GM12872 (cell line): ENCODE data around the gene CHRNE.

ENCODE experiments used
- CTCF ChIP-seq: IDR thresholded peaks from 3 replicates; pipeline ENCODE4 v1.5.1; 2011; ENCODE audit warnings: low read depth, mild to moderate bottlenecking, low read length, moderate library complexity; ENCODE audit not compliant: insufficient read depth

The CHRNE gene

GRCh38 chr17:4938688-4939545 lies 36.0 kb upstream of the CHRNE start:
- TF ChIP-seq CTCF, result no peak

DNA sequence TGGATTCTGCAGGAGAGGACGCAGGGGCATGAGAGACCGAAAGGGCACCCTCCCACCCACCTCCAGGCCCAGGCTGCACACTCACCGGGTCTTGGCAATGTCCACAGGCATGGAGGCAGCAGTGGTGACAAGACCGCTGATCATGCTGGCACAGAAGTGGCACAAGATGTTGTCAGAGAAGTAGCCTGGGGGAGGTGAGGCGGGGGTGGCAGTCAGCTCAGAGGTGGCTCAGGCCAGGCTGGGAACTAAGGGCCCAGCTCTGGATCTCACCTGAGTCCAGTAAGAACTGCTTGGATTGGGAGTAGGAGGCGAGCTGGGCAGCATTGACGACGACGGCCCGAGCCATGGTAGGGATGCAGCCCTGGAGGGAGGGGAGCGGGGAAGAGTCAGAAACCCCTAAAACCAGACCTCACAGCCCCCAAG lies 35.2 kb upstream of the CHRNE start:
- no peak for TF ChIP-seq CTCF

GRCh38 chr17:4937553-4937952 lies 34.7 kb upstream of the CHRNE start:
- TF ChIP-seq CTCF, result no peak

DNA sequence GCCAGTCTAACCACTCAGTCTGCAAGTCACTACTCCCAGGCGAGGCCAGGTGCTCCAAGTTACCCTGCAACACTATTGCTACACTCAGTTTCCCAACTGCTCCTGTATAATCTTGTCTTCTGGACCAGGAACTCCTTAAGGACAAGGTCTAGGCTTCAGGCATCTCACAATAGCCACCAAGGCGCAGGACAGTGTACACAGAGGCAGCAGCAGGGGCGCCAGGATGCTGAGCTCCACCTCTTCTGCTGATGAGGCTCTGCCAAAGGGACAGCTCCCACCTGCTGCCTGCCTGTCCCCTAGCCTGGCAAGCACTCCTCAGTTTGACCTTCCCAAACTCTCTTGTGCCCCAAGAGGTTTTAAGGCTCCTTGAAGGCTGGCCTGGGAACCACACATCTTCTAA lies 33.5 kb upstream of the CHRNE start:
- TF ChIP-seq CTCF, result no peak

DNA sequence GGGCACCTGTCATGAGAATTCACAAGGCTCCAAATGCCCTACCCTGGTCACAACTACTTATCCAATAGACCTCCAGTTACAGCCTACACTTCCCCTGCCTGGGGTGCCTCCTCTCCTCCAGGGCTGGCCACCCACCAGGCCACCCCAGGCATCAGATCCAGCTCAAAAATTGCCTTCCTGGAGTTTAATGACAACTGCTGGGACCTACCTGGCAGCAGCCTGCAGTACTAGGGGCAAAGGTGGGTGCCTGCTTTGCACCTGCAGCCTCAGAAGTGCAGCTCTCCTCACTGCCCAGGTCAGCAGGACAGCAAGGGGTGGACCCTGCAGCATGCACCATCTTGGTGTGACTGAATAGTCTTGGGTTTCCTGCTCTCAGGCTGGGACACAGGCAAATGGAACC lies 32.8 kb upstream of the CHRNE start:
- no peak for TF ChIP-seq CTCF

DNA sequence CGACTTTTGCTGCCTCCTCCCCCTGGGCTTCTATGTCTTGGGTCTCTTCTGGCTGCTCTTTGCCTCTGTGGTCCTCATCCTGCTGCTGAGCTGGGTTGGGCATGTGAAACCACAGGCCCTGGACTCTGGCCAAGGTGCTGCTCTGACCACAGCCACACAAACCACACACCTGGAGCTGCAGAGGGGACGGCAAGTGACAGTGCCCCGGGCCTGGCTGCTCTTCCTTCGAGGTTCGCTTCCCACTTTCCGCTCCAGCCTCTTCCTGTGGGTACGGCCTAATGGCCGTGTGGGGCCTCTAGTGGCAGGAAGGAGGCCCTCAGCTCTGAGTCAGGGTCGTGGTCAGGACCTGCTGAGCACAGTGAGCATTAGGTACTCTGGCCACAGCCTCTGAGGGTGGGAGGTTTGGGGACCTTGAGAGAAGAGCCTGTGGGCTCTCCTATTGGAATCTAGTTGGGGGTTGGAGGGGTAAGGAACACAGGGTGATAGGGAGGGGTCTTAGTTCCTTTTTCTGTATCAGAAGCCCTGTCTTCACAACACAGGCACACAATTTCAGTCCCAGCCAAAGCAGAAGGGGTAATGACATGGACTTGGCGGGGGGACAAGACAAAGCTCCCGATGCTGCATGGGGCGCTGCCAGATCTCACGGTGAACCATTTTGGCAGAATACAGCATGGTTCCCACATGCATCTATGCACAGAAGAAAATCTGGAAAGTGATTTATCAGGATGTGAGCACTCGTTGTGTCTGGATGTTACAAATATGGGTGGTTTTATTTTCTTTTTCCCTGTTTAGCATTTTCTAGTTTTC lies 31.5 kb upstream of the CHRNE start:
- peak; percentile 30; the same call in 1 of the 3 replicates for TF ChIP-seq CTCF

GRCh38 chr17:4933646-4934045 lies 30.7 kb upstream of the CHRNE start:
- no peak for TF ChIP-seq CTCF
